Fibroblast of the conjunctiva (primary cell): ENCODE measurements around the gene TRHDE.
"Not testable (repeated sequence)": the region's sequence is repeated elsewhere in the genome, so short reads cannot be mapped to it uniquely, and the experiment has no call there.

ENCODE experiments used
- DNase-seq: peaks from one replicate; pipeline ENCODE4 v3.0.0-alpha.2; 2010; ENCODE audit warnings: low read depth

Gene TRHDE

DNA sequence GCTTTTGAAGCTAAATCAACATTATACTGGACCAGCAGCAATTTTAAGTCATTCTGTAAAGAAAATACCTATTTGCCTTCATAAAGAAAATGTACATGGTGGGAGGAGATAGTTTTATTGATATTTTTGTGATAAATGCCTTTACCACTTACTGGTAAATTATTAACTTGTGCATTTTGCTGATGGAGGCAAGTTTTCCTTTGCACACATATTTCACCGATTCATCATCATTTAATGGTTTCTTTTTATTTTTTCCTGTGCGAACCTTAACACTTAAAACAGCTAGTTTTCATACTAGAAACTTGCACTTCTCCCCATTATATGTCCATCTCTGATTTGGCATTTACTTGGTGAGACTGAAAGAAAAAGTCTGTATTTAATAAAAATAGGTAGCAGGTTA is 239.3 kb downstream of the TRHDE start:
- no peak for DNase-seq

DNA sequence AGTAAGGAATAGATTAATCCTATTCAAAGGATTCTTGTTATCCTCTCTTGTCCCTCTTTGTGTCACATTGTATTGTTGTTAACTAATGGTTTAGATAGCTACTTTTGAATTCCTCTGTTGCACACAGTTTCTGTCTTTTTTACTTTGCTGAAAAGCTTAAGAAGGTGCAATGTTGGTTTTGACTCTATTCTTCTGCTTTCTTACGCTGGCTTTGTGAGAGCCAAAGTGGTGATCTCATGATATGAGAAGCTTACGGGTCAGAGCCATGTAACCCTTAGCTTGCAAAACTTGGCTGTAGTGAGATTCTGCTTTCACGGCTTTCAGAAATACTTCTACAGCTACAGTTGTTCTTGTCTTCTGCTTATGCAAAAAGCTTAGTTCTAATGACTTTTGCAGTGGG is 239.7 kb downstream of the TRHDE start:
- peak; percentile 34 for DNase-seq

DNA sequence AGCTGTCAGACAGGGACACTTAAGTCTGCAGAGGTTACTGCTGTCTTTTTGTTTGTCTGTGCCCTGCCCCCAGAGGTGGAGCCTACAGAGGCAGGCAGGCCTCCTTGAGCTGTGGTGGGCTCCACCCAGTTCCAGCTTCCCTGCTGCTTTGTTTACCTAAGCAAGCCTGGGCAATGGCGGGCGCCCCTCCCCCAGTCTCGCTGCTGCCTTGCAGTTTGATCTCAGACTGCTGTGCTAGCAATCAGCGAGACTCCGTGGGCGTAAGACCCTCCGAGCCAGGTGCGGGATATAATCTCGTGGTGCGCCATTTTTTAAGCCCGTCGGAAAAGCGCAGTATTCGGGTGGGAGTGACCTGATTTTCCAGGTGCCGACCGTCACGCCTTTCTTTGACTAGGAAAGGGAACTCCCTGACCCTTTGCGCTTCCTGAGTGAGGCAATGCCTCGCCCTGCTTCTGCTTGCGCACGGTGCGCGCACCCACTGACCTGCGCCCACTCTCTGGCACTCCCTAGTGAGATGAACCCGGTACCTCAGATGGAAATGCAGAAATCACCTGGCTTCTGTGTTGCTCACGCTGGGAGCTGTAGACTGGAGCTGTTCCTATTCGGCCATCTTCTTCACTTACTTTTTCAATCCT is 248.0 kb downstream of the TRHDE start:
- not testable (repeated sequence) for DNase-seq

DNA sequence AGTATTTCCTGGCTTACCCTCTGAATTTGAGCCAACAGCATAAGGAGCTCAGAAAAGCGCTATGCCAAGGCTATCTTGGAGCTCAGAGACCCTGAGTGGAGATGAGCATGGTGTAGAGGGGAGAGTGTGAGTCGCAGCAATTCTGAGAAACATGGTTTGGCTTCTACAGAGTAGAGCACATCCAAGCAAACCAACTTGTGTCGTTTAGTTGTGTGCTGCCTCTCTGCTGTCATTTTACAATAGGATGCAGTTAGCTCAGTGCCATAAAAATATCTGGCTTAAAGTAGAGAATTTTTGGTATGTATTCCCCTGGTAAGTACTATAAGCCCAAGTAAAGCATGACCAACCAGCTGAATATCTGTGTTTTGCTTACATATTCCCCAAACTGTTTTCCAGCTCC is 249.2 kb downstream of the TRHDE start:
- DNase-seq, result no peak

DNA sequence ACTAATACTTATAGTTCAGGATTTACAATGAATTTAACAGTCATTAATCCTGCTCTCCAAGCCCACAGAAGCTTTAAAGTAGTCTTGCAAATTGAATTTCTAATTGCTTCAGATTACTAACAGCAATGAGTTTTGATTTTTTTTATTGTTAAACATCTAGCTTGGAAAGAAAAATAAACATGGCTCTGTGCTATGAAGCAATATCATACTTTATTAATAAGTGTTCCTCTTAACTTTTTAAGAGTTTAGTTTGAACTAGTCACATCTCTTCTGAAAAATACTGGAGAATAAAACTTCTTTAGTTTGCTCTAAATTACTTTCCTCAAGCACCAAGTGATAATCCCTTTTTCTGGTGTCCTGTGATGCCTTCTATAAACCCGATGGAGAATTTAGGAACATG is 250.2 kb downstream of the TRHDE start:
- no peak for DNase-seq

DNA sequence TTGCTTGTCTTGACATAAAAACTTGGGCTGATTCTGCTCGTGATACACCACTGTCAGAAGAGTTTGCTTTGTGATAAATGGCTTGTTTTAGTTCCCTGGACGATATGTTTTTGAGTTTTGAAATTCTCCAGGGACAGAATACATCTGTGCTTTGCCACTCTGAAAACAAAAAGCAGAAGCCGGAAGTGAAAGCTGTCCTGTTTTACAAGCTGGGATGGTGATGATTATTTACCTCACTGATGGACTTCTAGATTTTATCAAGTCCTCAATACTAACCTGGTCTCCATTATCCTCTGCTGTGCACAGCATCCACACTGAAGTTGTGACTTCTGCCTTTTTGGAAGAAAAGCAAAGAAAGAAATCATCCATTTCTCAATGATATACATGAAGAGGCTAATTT is 251.6 kb downstream of the TRHDE start:
- no peak for DNase-seq

DNA sequence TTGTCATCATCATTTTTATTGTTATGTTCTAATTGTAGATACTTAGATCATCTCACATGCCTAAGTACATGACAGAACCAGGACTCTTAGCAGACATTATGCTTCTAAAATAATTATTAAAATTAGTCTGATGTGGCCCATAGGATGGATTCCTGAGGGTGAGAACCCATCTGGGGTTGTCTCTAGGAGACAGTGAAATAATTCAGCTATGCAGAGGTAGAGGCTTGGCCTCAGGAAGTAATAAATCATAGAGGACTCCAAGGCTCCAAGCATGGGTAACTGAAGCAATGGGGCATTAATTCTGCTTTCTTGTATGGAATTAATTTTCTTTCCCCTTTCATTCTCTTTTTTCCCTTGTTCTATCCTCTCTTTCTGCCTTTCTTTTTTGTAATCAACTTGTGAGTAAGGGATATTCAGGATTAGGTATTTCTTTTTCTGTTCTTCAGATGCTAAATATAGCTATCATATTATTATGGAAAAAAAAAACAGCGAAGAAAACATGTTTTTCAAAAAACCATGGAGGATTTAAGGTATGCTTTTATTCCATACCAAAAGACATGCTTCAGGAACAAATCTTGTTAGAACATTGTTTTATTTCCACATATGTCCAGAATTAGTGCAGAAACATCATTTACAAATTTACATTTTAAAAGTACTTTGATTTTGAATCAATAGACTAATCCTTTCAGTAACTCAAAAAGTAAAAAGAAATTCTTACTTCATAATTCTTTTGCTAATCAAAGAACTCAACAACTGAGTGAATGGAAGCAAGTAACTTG is 263.2 kb downstream of the TRHDE start:
- DNase-seq, result no peak

DNA sequence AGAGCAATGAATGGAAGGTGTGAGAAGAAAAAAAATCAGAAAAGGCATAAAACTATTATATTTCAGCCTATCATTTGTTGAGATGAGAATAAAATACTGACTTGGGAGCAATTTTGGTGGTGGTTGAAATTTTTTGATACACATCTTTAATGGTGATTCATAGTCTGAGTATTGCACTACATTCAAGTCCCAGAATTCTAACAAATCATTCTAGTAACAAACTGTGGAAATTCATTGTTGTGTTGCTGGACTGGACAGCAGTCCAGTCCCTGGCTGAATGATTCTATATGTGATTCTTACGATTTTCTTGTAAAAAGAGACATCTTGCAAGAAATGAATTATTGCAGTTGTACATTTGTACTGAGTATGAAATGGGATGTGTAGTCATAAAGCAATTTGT is 268.6 kb downstream of the TRHDE start:
- DNase-seq, result no peak

DNA sequence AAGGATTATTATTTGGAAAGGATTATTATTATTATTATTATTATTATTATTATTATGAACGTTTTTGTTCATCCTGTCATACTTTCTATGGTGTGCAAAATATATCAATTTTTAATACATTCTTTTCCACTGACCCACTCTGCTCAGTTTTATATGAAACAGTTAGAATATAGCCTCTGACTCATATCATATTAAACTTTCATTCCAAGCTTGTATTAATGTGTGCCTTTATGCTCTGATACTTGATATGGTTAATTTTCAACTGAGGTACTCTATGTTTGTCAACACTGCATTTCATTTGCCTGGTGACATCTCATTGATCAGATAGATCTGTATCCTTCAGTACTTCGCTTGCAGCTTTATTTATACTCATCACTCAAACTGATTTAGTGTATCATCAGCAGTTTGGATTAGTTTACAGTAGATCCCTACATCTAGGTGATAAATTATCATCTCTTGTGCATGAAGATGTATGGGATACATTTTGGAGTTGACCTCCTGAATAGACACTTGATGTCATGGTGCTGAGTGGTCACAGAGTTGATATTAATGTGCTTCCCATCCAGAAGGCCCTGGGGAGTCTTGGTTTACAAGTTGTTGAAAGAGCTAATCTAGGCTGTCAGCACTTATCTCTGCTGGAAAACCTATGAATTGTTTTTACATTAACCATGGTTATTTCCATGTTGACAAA is 271.8 kb downstream of the TRHDE start:
- no peak for DNase-seq

DNA sequence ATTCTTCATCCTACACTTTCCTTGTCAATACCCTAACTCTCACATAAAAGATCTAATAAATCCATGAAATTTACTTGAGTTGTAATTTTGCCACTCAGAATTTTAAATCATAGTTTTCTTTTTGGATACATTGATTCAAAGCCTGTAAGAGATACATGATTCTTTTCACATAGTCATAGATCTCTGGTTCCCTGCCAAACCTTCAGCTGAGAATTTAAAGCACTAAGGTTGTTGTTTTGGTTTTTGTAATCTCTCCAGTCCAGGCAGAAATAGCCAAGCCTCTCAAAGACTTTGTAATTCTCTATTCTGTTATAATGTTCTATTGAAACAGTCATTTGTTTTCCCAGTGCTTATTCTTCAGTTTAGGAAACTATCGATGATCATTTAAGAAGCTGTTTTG is 273.9 kb downstream of the TRHDE start:
- DNase-seq, result no peak

DNA sequence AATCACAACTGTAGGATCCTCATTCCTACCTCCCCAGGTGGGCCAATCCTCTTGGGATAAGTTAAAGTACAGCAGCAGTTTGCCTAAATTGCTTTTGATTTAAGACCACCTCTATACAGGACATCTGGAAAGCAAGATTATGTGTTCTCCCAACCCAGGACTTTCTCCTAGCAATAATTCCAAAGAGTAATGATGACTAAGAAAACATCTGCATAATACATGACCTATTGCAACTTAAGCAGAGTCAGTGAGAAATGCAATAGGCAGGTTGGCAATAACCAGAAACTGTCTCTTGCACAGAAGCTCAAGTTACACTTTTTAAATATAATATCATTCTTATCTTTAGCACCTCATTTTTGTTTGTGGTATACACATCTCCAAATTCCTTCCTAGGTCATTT is 275.4 kb downstream of the TRHDE start:
- DNase-seq, result no peak

DNA sequence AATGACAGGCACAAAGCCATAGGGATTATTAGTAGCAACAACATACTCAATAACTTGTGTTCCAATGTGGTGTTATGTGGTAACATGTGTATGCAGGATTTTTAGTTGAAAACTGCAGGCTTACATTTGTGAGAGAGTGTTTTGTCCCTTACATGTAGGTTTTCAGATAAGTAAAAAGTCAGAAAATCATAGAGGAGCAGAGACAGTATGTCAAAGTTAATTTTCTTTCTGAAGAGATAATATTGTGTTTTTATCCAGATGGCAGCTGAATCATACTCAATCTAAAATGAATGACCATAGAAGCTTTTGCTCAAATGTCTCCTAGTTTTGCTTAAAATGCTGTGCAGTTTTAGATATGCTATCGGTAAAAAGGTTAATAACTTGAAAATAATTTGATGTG is 277.0 kb downstream of the TRHDE start:
- DNase-seq, result no peak

DNA sequence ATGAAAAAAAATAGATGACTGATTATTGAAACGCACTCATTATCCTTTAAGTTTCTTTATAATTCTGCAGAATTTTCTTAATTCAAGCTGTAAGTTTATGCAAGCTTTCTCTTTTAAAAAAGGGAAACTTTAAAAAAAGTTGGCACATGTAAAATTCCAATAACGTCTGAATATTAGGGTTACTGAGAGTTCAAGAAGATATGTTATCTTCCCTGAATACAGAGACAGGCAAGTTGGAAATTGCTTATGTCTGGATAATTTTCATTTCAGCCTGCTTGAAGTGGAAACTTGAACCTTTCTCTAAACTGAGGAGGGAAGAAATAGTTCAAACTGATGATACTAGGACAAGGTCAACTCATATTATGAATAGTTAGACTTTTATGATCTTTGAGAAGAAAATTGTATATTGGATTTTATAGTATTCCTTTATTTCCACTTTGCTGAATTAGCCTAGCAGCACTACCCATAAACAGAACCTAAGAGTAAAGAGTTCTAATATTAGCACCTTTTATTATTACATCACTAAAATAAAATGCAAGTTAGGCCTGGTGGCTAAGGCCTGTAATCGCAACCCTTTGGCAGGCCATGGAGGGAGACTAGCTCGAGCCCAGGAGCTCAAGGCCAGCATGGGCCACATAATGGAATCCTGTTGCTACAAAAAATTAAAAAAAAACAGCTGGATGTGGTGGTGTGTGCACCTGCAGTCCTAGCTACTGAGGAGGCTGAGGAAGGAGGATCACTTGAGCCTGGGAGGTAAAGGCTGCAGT is 288.0 kb downstream of the TRHDE start:
- DNase-seq, result no peak

DNA sequence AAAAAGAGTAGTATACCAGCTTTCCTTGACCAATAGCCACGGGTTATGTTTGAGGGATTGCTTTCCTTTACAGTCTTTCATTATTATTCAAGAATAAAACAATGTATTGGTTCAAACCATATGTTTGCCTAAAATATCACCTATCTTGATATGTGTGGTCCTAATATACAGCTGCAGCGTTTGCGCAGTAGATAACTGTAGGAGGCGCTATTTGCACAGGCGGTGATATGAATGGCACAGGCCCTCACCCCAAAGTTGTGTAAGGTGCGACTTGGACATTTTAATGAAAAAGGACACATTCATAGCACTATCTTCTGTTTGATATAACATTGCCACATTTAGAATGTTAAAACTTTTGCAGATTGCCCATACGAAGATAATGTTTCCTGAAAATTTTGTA is 298.4 kb downstream of the TRHDE start:
- no peak for DNase-seq

DNA sequence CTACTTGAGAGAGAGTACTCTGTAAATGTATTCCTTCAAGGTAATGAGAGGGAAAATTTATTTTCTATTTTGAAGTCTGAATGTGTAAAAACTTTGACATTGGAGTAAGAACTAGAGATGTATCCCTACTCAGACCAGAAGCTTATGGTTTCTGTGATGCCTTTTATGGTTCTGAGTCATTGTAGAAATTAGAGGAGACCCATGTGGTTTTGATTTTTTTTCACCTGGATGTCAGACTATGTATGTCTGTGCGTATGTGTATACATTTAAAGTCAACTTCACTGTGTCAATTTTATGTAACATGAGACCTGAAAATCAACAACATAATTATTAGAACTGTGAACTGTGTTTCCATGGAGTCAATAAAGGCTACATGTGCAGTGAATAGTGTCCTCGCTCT is 302.0 kb downstream of the TRHDE start:
- no peak for DNase-seq

DNA sequence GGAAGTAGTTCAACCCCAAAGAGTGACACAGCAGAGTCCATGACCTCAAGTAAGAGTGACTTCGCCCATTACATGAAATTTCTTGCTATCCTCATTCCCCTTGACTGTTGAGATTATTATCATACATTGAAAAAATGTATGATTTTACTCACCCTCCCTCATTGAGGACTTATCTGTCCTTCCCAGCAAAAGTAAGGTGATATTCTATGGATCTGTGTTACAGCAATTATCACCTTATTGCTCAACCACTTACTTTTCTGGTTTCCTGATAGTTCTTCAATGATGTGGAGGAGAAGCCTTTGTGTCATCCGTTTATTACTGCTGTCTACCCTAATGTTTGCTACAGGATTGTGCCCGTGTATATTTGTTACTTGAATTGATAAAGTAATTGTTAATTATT is 306.2 kb downstream of the TRHDE start:
- DNase-seq, result no peak

DNA sequence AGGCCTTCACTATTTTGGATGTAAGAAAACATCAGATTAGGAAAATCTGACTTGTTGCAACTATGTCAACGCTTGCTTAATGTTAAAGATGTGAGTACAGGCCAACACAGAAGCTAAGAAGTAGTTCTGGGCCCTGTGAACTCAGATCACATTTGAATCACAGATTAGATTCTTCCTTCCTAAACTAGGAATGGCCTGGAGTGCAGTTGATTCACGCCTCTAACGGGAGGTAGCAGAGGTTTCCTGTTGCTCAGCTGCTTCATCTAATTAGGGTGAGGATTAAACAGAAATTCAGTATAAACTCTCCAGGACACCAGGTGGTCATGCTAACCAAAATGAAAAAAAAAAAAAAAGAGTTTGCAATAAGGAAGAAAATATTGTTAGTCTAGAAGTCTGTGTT is 314.3 kb downstream of the TRHDE start:
- no peak for DNase-seq

DNA sequence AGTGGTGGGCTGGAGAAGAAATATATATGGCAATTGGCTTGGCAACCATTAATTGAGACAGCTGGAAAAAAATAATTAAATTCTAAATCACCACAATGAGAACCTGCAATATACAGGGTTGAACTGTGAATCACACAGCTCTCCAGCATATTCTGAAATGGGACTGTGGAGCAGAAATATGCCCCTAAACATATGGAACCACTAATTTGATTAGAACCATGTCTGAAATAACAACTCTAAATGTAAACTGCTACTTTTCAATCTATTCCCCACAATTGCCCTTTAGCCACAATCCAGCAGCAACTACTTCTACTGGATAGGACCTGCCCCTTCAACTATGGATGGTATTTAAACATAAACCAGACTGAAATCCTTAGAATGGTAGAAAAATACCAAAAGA is 330.4 kb downstream of the TRHDE start:
- no peak for DNase-seq

DNA sequence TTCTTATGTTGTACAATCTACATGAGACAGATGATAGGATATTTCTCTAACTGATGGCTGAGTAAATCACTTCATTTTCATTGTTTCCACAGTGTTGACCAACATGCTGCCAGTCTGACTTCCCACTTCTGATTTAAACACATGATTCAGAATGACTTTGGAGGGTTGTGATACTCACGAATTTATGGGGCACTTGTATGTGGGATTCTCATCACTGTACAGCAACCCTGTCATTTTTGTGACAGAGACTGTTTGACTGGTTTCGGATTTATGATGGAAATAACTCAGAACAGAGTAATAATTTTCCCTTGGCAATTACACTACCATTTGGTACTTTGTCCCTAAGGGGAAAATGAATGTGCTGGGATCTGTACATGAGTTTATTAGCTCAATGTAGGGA is 333.8 kb downstream of the TRHDE start:
- DNase-seq, result no peak

DNA sequence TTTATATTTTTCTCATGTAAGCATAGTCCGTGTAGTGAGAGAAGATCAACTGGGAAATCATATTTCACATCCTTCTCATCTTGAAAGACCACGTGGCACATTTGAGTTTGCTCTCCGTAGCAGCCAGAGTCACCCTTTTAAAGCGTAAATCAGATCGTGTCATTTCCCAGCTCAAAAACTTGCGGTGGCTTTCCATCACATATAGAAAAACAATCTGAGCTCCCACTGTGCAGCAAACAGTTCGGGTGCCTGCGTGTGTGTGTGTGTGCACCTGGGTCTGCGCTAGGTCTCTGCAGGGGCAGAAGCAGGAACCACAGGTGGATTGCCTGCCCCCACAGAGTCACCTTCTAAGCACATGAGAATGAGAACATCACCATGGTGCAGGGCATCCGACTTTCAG is 338.2 kb downstream of the TRHDE start:
- DNase-seq, result no peak

DNA sequence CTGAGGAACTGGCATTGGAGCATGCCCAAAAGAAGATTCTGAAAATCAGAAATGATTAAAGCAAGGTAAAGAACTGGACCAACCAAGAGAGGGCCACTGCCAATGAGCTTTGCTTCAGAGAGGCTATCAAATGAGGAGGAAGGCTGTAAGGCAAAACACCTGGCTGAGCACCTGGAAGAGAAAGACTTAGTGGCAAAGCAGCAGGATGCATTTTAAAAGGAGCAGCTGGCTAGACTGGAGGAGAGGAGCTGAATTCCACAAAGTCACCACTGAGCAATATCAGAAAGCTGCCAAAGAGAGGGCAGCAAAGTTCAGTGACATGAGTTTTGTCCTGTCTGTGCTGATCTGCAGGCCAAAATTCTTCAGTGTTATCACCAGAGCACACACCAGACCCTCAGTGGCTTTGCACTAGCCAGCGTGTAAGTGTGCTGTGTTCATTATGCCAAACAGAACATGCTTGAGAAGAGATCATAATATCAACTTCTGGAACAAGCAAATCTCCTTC is 338.7 kb downstream of the TRHDE start:
- DNase-seq, result no peak

DNA sequence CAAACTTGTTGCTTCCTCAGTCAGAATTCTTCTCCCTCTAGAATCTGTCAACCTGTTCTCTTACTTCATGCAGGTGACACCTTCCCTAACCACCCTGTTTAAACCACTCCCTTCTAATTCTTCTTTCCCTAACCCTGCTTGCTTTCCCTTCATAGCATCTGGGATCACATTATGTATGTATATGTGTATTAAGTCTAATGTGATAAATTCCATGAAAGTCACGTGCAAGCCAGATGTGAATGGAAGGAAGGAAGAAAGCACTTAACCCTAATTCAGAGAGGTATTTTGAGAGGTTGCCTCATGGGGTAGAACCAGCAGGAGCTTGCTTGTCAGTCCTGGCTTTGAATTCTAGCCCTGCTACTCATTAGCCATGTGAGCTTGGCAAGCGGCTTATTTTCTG is 340.0 kb downstream of the TRHDE start:
- no peak for DNase-seq

DNA sequence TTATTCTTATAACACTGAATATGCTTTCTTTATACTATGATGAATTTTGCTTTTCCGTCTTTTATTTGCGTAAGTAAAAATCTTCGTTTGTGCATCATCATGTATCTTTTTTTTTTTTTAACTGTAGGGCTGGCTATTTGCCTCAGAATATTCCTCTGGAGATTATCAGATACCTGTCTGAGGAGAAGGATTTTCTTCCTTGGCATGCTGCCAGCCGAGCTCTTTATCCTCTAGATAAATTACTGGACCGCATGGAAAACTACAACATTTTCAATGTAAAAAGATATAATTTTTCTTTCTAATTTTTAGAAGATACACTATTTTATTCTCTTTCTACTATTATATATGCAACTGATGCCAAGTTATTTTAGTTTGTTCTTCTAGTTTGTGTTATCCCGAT is 346.6 kb downstream of the TRHDE start:
- DNase-seq, result no peak
